Stimulated activated CD4-positive, alpha-beta T cell treated with anti-CD3 and anti-CD28 coated beads, TNF-alpha, amount 100 ng/mL, for 24 hours (primary cell): ENCODE data around the gene TNPO2.
"Not testable (repeated sequence)": the region's sequence is repeated elsewhere in the genome, so short reads cannot be mapped to it uniquely, and the experiment has no call there.

Experiments
- DNase-seq, 3 experiments: peaks; one replicate each; pipeline ENCODE4 v3.0.0-alpha.2; 2020; ENCODE audit warnings: low read depth in 3 of 3

The TNPO2 gene

GRCh38 chr19:12736995-12737834 is 13.5 kb upstream of the TNPO2 start, which contains the start of gene GET3:
Gene GET3 (plus strand): TSS chr19:12737497. CDS start chr19:12737506, 9 bp downstream.
- peak; percentile 58 to 76 (median 65) for DNase-seq

GRCh38 chr19:12733369-12734214 is 9.9 kb upstream of the TNPO2 start:
- DNase-seq: peak in 2 of 3 experiments; percentile 44 to 59

GRCh38 chr19:12731337-12731736 is 7.6 kb upstream of the TNPO2 start:
- no peak for DNase-seq

- no peak for DNase-seq
Observed at GRCh38 chr19:12730064-12730463, 6.3 kb upstream of the TNPO2 start.

- DNase-seq: no peak
Observed at GRCh38 chr19:12727745-12728433, 4.2 kb upstream of the TNPO2 start.

GRCh38 chr19:12726988-12727316 is 3.2 kb upstream of the TNPO2 start:
- DNase-seq: no peak

GRCh38 chr19:12725612-12726011 is 1.9 kb upstream of the TNPO2 start:
- DNase-seq: not testable (repeated sequence)

- no peak for DNase-seq
Observed at GRCh38 chr19:12723381-12723640, 421 bp downstream of the TNPO2 start.

- DNase-seq: peak; percentile 87 to 93 (median 90)
Observed at GRCh38 chr19:12722566-12723380, 959 bp downstream of the TNPO2 start.

- peak in 1 of 3 experiments; percentile 42 for DNase-seq
Observed at GRCh38 chr19:12721656-12722565, 1.8 kb downstream of the TNPO2 start.

- no peak for DNase-seq
Observed at GRCh38 chr19:12720851-12721655, 2.7 kb downstream of the TNPO2 start.

- DNase-seq: no peak
Observed at GRCh38 chr19:12720296-12720695, 3.4 kb downstream of the TNPO2 start.

- DNase-seq: no peak
Observed at GRCh38 chr19:12715929-12716328, 7.8 kb downstream of the TNPO2 start.

- no peak for DNase-seq
Observed at GRCh38 chr19:12715102-12715501, 8.6 kb downstream of the TNPO2 start.

- not testable (repeated sequence) for DNase-seq
Observed at GRCh38 chr19:12713304-12713703, 10.4 kb downstream of the TNPO2 start.

GRCh38 chr19:12712077-12712476 is 11.7 kb downstream of the TNPO2 start:
- DNase-seq: not testable (repeated sequence)

GRCh38 chr19:12711187-12711586 is 12.5 kb downstream of the TNPO2 start:
- no peak for DNase-seq

- DNase-seq: no peak
Observed at GRCh38 chr19:12708641-12709040, 15.1 kb downstream of the TNPO2 start.

- DNase-seq: no peak
Observed at GRCh38 chr19:12706332-12706718, 17.4 kb downstream of the TNPO2 start.
